Measurements from ENCODE around the gene LUC7L3. TPM values are rescaled to one million over a fixed set of nuclear protein-coding genes. Genes with fewer than 3 reads are reported as not detected.

The LUC7L3 gene
- total and polyA plus RNA-seq, 2 experiments from 2014 or later, result 69.3 to 501 TPM

- H3K4me2 ChIP-seq, result no peak overlapping the region
- TF ChIP-seq CREB1 (CRISPR knock-in tag; IDR thresholded peaks at IDR 0.05; ENCODE audit: low read depth) (no peak), ZNF331 (CRISPR knock-in tag; IDR thresholded peaks at IDR 0.05; ENCODE audit: low read depth) (no peak), EZH2 (IDR thresholded peaks at IDR 0.05; ENCODE audit: low read depth, unreplicated experiment) (no peak), POLR2AphosphoS5 (IDR thresholded peaks at IDR 0.05; ENCODE audit: low read depth) (no peak), ZNF114 (CRISPR knock-in tag; IDR thresholded peaks at IDR 0.05) (no peak), JUNB (IDR thresholded peaks at IDR 0.05; ENCODE audit: unreplicated experiment) (no peak), ZNF462 (CRISPR knock-in tag; IDR thresholded peaks at IDR 0.05) (no peak)
- TF ChIP-seq, protein P1, sequence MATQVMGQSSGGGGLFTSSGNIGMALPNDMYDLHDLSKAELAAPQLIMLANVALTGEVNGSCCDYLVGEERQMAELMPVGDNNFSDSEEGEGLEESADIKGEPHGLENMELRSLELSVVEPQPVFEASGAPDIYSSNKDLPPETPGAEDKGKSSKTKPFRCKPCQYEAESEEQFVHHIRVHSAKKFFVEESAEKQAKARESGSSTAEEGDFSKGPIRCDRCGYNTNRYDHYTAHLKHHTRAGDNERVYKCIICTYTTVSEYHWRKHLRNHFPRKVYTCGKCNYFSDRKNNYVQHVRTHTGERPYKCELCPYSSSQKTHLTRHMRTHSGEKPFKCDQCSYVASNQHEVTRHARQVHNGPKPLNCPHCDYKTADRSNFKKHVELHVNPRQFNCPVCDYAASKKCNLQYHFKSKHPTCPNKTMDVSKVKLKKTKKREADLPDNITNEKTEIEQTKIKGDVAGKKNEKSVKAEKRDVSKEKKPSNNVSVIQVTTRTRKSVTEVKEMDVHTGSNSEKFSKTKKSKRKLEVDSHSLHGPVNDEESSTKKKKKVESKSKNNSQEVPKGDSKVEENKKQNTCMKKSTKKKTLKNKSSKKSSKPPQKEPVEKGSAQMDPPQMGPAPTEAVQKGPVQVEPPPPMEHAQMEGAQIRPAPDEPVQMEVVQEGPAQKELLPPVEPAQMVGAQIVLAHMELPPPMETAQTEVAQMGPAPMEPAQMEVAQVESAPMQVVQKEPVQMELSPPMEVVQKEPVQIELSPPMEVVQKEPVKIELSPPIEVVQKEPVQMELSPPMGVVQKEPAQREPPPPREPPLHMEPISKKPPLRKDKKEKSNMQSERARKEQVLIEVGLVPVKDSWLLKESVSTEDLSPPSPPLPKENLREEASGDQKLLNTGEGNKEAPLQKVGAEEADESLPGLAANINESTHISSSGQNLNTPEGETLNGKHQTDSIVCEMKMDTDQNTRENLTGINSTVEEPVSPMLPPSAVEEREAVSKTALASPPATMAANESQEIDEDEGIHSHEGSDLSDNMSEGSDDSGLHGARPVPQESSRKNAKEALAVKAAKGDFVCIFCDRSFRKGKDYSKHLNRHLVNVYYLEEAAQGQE (IDR thresholded peaks at IDR 0.05; ENCODE audit: unreplicated experiment), result no peak
- TF ChIP-seq, protein P2, sequence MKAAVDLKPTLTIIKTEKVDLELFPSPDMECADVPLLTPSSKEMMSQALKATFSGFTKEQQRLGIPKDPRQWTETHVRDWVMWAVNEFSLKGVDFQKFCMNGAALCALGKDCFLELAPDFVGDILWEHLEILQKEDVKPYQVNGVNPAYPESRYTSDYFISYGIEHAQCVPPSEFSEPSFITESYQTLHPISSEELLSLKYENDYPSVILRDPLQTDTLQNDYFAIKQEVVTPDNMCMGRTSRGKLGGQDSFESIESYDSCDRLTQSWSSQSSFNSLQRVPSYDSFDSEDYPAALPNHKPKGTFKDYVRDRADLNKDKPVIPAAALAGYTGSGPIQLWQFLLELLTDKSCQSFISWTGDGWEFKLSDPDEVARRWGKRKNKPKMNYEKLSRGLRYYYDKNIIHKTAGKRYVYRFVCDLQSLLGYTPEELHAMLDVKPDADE (IDR thresholded peaks at IDR 0.05), result no peak
- H3K4me1 Mint-ChIP-seq, result peaks cover 5% of the 10 kb centered on the region
- H3K27ac Mint-ChIP-seq, result no peak overlapping the region
- peaks cover 11% of the 10 kb centered on the region for H3K27me3 Mint-ChIP-seq (ENCODE audit: insufficient read depth, low read depth, poor library complexity)
- H3K4me3 ChIP-seq, result no peak overlapping the region
- H3K9me3 Mint-ChIP-seq, result no peaks in the 10 kb centered on the region
- H3K27ac ChIP-seq (ENCODE audit: low read depth), result no peak overlapping the region
- DNase-seq (ENCODE audit: low spot score), result no peak
- ATAC-seq, result no peak
- no peaks in the 10 kb centered on the region for H4K20me1 ChIP-seq (replicated peaks; ENCODE audit: insufficient read depth)
- no peak overlapping the region for H2AFZ ChIP-seq
- no peaks in the 10 kb centered on the region for H3K27me3 ChIP-seq (ENCODE audit: insufficient read depth)
- H3K4me1 ChIP-seq (ENCODE audit: insufficient read depth), result no peaks in the 10 kb centered on the region
- no peaks in the 10 kb centered on the region for H3F3A ChIP-seq (replicated peaks; ENCODE audit: low read depth)
- H3K4me3 Mint-ChIP-seq, result no peak overlapping the region
- H3K9me2 ChIP-seq (ENCODE audit: insufficient read depth), result no peaks in the 10 kb centered on the region
- H3K36me3 ChIP-seq (ENCODE audit: insufficient read depth), result no peaks in the 10 kb centered on the region; the same call in 1 of the 2 replicates
- H3K36me3 Mint-ChIP-seq (ENCODE audit: low read depth), result no peaks in the 10 kb centered on the region
- H3K79me2 ChIP-seq (replicated peaks; ENCODE audit: insufficient read depth), result no peaks in the 10 kb centered on the region
These were observed 50.5 kb downstream of the LUC7L3 start for GRCh38 chr17:50769884-50770283.

Data from GM23338 (cell line).